HUES6 (cell line): ENCODE data around the gene ETNK2.

Experiments
- H3K27ac ChIP-seq: 2 replicates; pipeline ENCODE4 v1.7.0; 2013; ENCODE audit warnings: low read depth, mild to moderate bottlenecking, low read length, inconsistent platforms
- H3K27me3 ChIP-seq: 2 replicates; pipeline ENCODE4 v1.6.1; 2013; ENCODE audit warnings: low read length; ENCODE audit not compliant: control insufficient read depth, insufficient read depth
- H3K36me3 ChIP-seq: 2 replicates; pipeline ENCODE4 v1.6.1; 2013; ENCODE audit warnings: low read length; ENCODE audit not compliant: control insufficient read depth, insufficient read depth
- H3K4me1 ChIP-seq: 2 replicates; pipeline ENCODE4 v1.6.1; 2013; ENCODE audit warnings: low read length; ENCODE audit not compliant: control insufficient read depth, insufficient read depth
- H3K4me3 ChIP-seq: 2 replicates; pipeline ENCODE4 v1.5.1; 2013; ENCODE audit warnings: low read depth, low read length
- H3K9ac ChIP-seq: one replicate; pipeline ENCODE4 v1.6.1; 2013; ENCODE audit warnings: mild to moderate bottlenecking, low read length
- H3K9me3 ChIP-seq: 2 replicates; pipeline ENCODE4 v1.6.1; 2013; ENCODE audit warnings: low read depth, low read length; ENCODE audit not compliant: control insufficient read depth, insufficient read depth

ETNK2 gene

GRCh38 chr1:204192046-204192445 is 40.2 kb upstream of the ETNK2 start:
- H3K27ac ChIP-seq = no peak overlapping the region
- H3K9ac ChIP-seq = no peak overlapping the region
- H3K36me3 ChIP-seq = no peaks in the 10 kb centered on the region
- peaks cover 9% of the 10 kb centered on the region; the same call in 1 of the 2 replicates for H3K4me1 ChIP-seq
- no peaks in the 10 kb centered on the region for H3K9me3 ChIP-seq
- no peak overlapping the region for H3K4me3 ChIP-seq
- peaks cover 66% of the 10 kb centered on the region for H3K27me3 ChIP-seq

GRCh38 chr1:204191456-204191855 is 39.6 kb upstream of the ETNK2 start:
- Histone ChIP-seq H3K27ac (no peak overlapping the region), H3K4me3 (no peak overlapping the region), H3K36me3 (no peaks in the 10 kb centered on the region), H3K4me1 (peaks cover 5% of the 10 kb centered on the region; the same call in 1 of the 2 replicates), H3K27me3 (peaks cover 72% of the 10 kb centered on the region), H3K9me3 (no peaks in the 10 kb centered on the region), H3K9ac (no peak overlapping the region)

GRCh38 chr1:204190212-204191211 is 38.7 kb upstream of the ETNK2 start:
- Histone ChIP-seq H3K9ac (no peak overlapping the region), H3K4me3 (peak overlapping the region; percentile 27), H3K27me3 (peaks cover 73% of the 10 kb centered on the region), H3K9me3 (no peaks in the 10 kb centered on the region), H3K36me3 (no peaks in the 10 kb centered on the region), H3K4me1 (0 out of 2 replicates have a peak, but pooled peaks cover 2% of the 10 kb centered on the region), H3K27ac (no peak overlapping the region)

GRCh38 chr1:204188959-204189639 is 37.3 kb upstream of the ETNK2 start:
- H3K4me1 ChIP-seq = 0 out of 2 replicates have a peak, but pooled peaks cover 2% of the 10 kb centered on the region
- peaks cover 73% of the 10 kb centered on the region for H3K27me3 ChIP-seq
- no peak overlapping the region for H3K4me3 ChIP-seq
- H3K9me3 ChIP-seq = no peaks in the 10 kb centered on the region
- H3K9ac ChIP-seq = no peak overlapping the region
- H3K27ac ChIP-seq = no peak overlapping the region
- no peaks in the 10 kb centered on the region for H3K36me3 ChIP-seq

- Histone ChIP-seq H3K27me3 (peaks cover 51% of the 10 kb centered on the region), H3K4me3 (no peak overlapping the region), H3K36me3 (no peaks in the 10 kb centered on the region), H3K9me3 (no peaks in the 10 kb centered on the region), H3K27ac (no peak overlapping the region), H3K4me1 (0 out of 2 replicates have a peak, but pooled peaks cover 2% of the 10 kb centered on the region), H3K9ac (no peak overlapping the region)
Observed at GRCh38 chr1:204186597-204186996, 34.8 kb upstream of the ETNK2 start.

GRCh38 chr1:204181116-204181515 is 29.3 kb upstream of the ETNK2 start:
- Histone ChIP-seq H3K9ac (no peak overlapping the region), H3K4me1 (no peaks in the 10 kb centered on the region), H3K27ac (no peak overlapping the region), H3K27me3 (peaks cover 20% of the 10 kb centered on the region; the same call in 1 of the 2 replicates), H3K9me3 (peaks cover 6% of the 10 kb centered on the region; the same call in 1 of the 2 replicates), H3K36me3 (no peaks in the 10 kb centered on the region), H3K4me3 (no peak overlapping the region)

GRCh38 chr1:204180133-204180532 is 28.3 kb upstream of the ETNK2 start:
- Histone ChIP-seq H3K4me3 (no peak overlapping the region), H3K9ac (no peak overlapping the region), H3K4me1 (no peaks in the 10 kb centered on the region), H3K27me3 (peaks cover 30% of the 10 kb centered on the region; the same call in 1 of the 2 replicates), H3K9me3 (peaks cover 6% of the 10 kb centered on the region; the same call in 1 of the 2 replicates), H3K36me3 (no peaks in the 10 kb centered on the region), H3K27ac (no peak overlapping the region)

- Histone ChIP-seq H3K9ac (no peak overlapping the region), H3K4me3 (no peak overlapping the region), H3K4me1 (no peaks in the 10 kb centered on the region), H3K36me3 (no peaks in the 10 kb centered on the region), H3K27me3 (peaks cover 32% of the 10 kb centered on the region; the same call in 1 of the 2 replicates), H3K9me3 (peaks cover 6% of the 10 kb centered on the region; the same call in 1 of the 2 replicates), H3K27ac (no peak overlapping the region)
Observed at GRCh38 chr1:204178487-204179281, 26.8 kb upstream of the ETNK2 start.

GRCh38 chr1:204177133-204177532 is 25.3 kb upstream of the ETNK2 start:
- H3K27me3 ChIP-seq = peaks cover 32% of the 10 kb centered on the region; the same call in 1 of the 2 replicates
- H3K27ac ChIP-seq = no peak overlapping the region
- H3K4me3 ChIP-seq = no peak overlapping the region
- no peaks in the 10 kb centered on the region for H3K36me3 ChIP-seq
- H3K9me3 ChIP-seq = peaks cover 9% of the 10 kb centered on the region; the same call in 1 of the 2 replicates
- no peaks in the 10 kb centered on the region for H3K4me1 ChIP-seq
- no peak overlapping the region for H3K9ac ChIP-seq

GRCh38 chr1:204176049-204176448 is 24.2 kb upstream of the ETNK2 start:
- Histone ChIP-seq H3K4me1 (no peaks in the 10 kb centered on the region), H3K9me3 (peaks cover 15% of the 10 kb centered on the region), H3K4me3 (no peak overlapping the region), H3K27me3 (peaks cover 32% of the 10 kb centered on the region; the same call in 1 of the 2 replicates), H3K36me3 (no peaks in the 10 kb centered on the region), H3K27ac (no peak overlapping the region), H3K9ac (no peak overlapping the region)
